Spleen (tissue), 11 donors: Measurements from ENCODE around the gene PTGES2. TPM values are rescaled to one million over a fixed set of nuclear protein-coding genes. Genes with fewer than 3 reads are reported as not detected.
"Not testable (repeated sequence)": the region's sequence is repeated elsewhere in the genome, so short reads cannot be mapped to it uniquely, and the experiment has no call there.

Experiments
- DNase-seq: peaks from one replicate; pipeline ENCODE4 v3.0.0-alpha.2; 2020
- H3K27ac ChIP-seq, 8 donors: fragments of 200-600 bp; sonication (generic) in 7 of 8; 1 replicate in 4 of 8; 2 replicates in 4 of 8; pipeline versions ENCODE4 v1.5.0 to v1.8.0; 2016 to 2021; ENCODE audit warnings: inconsistent platforms in 4 of 8, mild to moderate bottlenecking in 4 of 8, moderate library complexity in 1 of 8
- H3K27me3 ChIP-seq, 7 donors: fragments of 200-600 bp; sonication (generic) in 6 of 7; replicated peaks in 1 of 7; 1 replicate in 4 of 7; 2 replicates in 3 of 7; pipeline versions ENCODE4 v1.5.0 to v1.8.0; 2016 to 2021; ENCODE audit warnings: inconsistent platforms in 3 of 7, mild to moderate bottlenecking in 1 of 7
- H3K36me3 ChIP-seq, 6 donors: fragments of 200-600 bp; sonication (generic) in 5 of 6; 1 replicate in 4 of 6; 2 replicates in 2 of 6; pipeline versions ENCODE4 v1.5.0 to v1.8.0; 2016 to 2021; ENCODE audit warnings: inconsistent platforms in 2 of 6
- H3K4me1 ChIP-seq, 6 donors: fragments of 200-600 bp; sonication (generic) in 5 of 6; 1 replicate in 3 of 6; 2 replicates in 3 of 6; pipeline versions ENCODE4 v1.5.0 to v1.8.0; 2016 to 2021; ENCODE audit warnings: inconsistent platforms in 3 of 6
- H3K4me3 ChIP-seq, 8 donors: fragments of 200-600 bp; sonication (generic) in 7 of 8; 1 replicate in 4 of 8; 2 replicates in 4 of 8; pipeline versions ENCODE4 v1.5.0 to v1.8.0; 2016 to 2021; ENCODE audit warnings: inconsistent platforms in 4 of 8, mild to moderate bottlenecking in 4 of 8, moderate library complexity in 2 of 8
- H3K9me3 ChIP-seq, 8 donors: fragments of 200-600 bp; sonication (generic) in 7 of 8; 1 replicate in 4 of 8; 2 replicates in 4 of 8; pipeline versions ENCODE4 v1.5.0 to v1.8.0; 2016 to 2021; ENCODE audit warnings: inconsistent platforms in 4 of 8
- POLR2A ChIP-seq, 3 donors: fragments of 450-650 bp; IDR thresholded peaks; one replicate each; pipeline ENCODE4 v1.5.1; 2017; ENCODE audit warnings: antibody characterized with exemption in 3 of 3, mild to moderate bottlenecking in 1 of 3
- POLR2AphosphoS5 ChIP-seq, 3 donors: sonication (generic); formaldehyde crosslinking; IDR thresholded peaks; one replicate each; pipeline ENCODE4 v1.5.1; 2017; ENCODE audit warnings: antibody characterized with exemption in 3 of 3
- WGBS, 5 donors: extraction: QIAGEN DNeasy Blood & Tissue Kit in 3 of 5; methylation state at CpG; one replicate each; pipeline versions ENCODE4 v1.1.5 to v1.1.7; 2013 to 2018; 5-methylcytosine and 5-hydroxymethylcytosine counted together
- intact Hi-C: fragments of 100-400 bp; cut with DNase I; formaldehyde crosslinking; loops from one replicate; pipeline ENCODE4 v1.15.0; 2023; ENCODE audit warnings: low total_unique reads
- polyA plus RNA-seq, 3 donors: library from polyadenylated mRNA; stranded (reverse); fragments of 200-250 nt; gene quantifications; one replicate each; pipeline ENCODE4 v1.2.1, GENCODE V29; 2013
- total RNA-seq, 7 donors: library from RNA; depleted of rRNA in 3 of 7; stranded (reverse); fragments of >200 nt in 3 of 7; fragmentation: NEBNext Ultra II Directional in 4 of 7; extraction: Animal tissue kit (Norgen Biotek cat#: 25700) in 4 of 7; gene quantifications; one replicate each; pipeline versions ENCODE4 v1.1.0 to v1.2.1, GENCODE V29; 2016 to 2021
- TF ChIP-seq, protein P1 (sequence below), 11 experiments: fragments of 200-600 bp in 7 of 11; fragments of 450-650 bp in 4 of 11; sonication (generic) in 4 of 11; IDR thresholded peaks in 8 of 11; conservative IDR thresholded peaks in 3 of 11; 1 replicate in 7 of 11; 2 replicates in 4 of 11; pipeline versions ENCODE4 v1.4.0 to v1.8.0; 2016 to 2021; ENCODE audit warnings: antibody characterized with exemption in 11 of 11, inconsistent platforms in 4 of 11, mild to moderate bottlenecking in 1 of 11
- donor health status: healthy with polysubstance abuse.
- donor health status: DM: no; HTN: no; CAD: no; lungs with moderate emphysema.
- donor health status: DM: no; HTN: no; CAD: no.
- donor health status: Bipolar disorder and iron deficiency.
- donor health status: healthy.
- donor health status: DM: no; HTN: no; CAD: no.
- donor health status: DM: yes; HTN: yes; CAD: no.

PTGES2 gene
- total and polyA plus RNA-seq, 10 donors = 45.2 to 71.2 (median 56.5) TPM

- intact Hi-C loops = no loop called here
- no peak overlapping the region for H3K4me3 ChIP-seq
- H3K9me3 ChIP-seq = no peaks in the 10 kb centered on the region
- peak; percentile 73 for DNase-seq
- 92 to 97% (median 94%) methylated on average over 11 to 12 of the region's 12 CpGs for WGBS, 5 donors
- H3K27me3 ChIP-seq = no peaks in the 10 kb centered on the region
- peaks cover 10 to 47% (median 37%) of the 10 kb centered on the region in 6 donors for H3K4me1 ChIP-seq
- H3K27ac ChIP-seq = peak overlapping the region in 1 of 8 donors; percentile 51
- peaks cover 0 to 40% (median 11%) of the 10 kb centered on the region in 6 donors for H3K36me3 ChIP-seq
- TF ChIP-seq POLR2AphosphoS5 (IDR thresholded peaks at IDR 0.05) = no peak
- TF ChIP-seq, protein P1, sequence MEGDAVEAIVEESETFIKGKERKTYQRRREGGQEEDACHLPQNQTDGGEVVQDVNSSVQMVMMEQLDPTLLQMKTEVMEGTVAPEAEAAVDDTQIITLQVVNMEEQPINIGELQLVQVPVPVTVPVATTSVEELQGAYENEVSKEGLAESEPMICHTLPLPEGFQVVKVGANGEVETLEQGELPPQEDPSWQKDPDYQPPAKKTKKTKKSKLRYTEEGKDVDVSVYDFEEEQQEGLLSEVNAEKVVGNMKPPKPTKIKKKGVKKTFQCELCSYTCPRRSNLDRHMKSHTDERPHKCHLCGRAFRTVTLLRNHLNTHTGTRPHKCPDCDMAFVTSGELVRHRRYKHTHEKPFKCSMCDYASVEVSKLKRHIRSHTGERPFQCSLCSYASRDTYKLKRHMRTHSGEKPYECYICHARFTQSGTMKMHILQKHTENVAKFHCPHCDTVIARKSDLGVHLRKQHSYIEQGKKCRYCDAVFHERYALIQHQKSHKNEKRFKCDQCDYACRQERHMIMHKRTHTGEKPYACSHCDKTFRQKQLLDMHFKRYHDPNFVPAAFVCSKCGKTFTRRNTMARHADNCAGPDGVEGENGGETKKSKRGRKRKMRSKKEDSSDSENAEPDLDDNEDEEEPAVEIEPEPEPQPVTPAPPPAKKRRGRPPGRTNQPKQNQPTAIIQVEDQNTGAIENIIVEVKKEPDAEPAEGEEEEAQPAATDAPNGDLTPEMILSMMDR (IDR thresholded peaks at IDR 0.05 in 8 of 11, conservative IDR thresholded peaks at IDR 0.05 in 3 of 11) = no peak
- TF ChIP-seq POLR2A (IDR thresholded peaks at IDR 0.05) = no peak
Observed at GRCh38 chr9:128113526-128114325, 13.8 kb downstream of the PTGES2 start.

DNA sequence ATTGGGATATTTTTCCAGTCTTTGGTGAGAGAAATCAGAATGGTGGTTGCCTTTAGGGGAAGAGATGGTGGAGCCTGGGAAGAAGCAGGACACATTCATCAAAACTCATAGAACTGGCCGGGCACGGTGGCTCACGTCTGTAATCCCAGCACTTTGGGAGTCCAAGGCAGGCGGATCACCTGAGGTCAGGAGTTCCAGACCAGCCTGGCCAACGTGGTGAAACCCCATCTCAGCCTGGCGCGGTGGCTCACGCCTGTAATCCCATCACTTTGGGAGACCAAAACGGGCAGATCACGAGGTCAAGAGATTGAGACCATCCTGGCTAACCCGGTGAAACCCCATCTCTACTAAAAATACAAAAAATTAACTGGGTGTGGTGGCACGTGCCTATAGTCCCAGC is 15.8 kb downstream of the PTGES2 start:
- intact Hi-C loops = not testable (repeated sequence)

GRCh38 chr9:128109050-128109709 is 18.3 kb downstream of the PTGES2 start:
- intact Hi-C loops = no loop called here
- Histone ChIP-seq H3K27me3 (no peaks in the 10 kb centered on the region), H3K27ac (no peak overlapping the region), H3K9me3 (no peaks in the 10 kb centered on the region), H3K36me3 (peaks cover 9 to 74% (median 52%) of the 10 kb centered on the region in 6 donors), H3K4me3 (no peak overlapping the region), H3K4me1 (peaks cover 0 to 31% (median 8%) of the 10 kb centered on the region in 6 donors)
- TF ChIP-seq, protein P1 (IDR thresholded peaks at IDR 0.05 in 8 of 11, conservative IDR thresholded peaks at IDR 0.05 in 3 of 11) = no peak
- TF ChIP-seq POLR2AphosphoS5 (IDR thresholded peaks at IDR 0.05) = peak in 2 of 3 donors; percentile 5 to 42
- no peak for DNase-seq
- 69 to 83% (median 76%) methylated on average over 20 of the region's 20 CpGs for WGBS, 5 donors

More for the DNA sequence above, 15.8 kb downstream of the PTGES2 start:
- H3K27me3 ChIP-seq, H3K27ac ChIP-seq, H3K4me3 ChIP-seq, H3K9me3 ChIP-seq: not testable (repeated sequence)
- 83 to 91% (median 87%) methylated on average over 11 to 12 of the region's 12 CpGs for WGBS, 5 donors
- H3K4me1 ChIP-seq = peaks cover 0 to 38% (median 24%) of the 10 kb centered on the region in 6 donors
- peak; percentile 52 for DNase-seq
- H3K36me3 ChIP-seq = peaks cover 4 to 60% (median 31%) of the 10 kb centered on the region in 6 donors
- peak in 1 of 3 donors; percentile 16 for TF ChIP-seq POLR2AphosphoS5 (IDR thresholded peaks at IDR 0.05)

DNA sequence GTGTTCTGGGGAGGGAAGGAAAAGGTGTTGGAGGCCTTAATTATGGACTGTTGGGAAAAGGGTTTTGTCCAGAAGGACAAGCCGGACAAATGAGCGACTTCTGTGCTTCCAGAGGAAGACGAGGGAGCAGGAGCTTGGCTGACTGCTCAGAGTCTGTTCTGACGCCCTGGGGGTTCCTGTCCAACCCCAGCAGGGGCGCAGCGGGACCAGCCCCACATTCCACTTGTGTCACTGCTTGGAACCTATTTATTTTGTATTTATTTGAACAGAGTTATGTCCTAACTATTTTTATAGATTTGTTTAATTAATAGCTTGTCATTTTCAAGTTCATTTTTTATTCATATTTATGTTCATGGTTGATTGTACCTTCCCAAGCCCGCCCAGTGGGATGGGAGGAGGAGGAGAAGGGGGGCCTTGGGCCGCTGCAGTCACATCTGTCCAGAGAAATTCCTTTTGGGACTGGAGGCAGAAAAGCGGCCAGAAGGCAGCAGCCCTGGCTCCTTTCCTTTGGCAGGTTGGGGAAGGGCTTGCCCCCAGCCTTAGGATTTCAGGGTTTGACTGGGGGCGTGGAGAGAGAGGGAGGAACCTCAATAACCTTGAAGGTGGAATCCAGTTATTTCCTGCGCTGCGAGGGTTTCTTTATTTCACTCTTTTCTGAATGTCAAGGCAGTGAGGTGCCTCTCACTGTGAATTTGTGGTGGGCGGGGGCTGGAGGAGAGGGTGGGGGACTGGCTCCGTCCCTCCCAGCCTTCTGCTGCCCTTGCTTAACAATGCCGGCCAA is 19.1 kb downstream of the PTGES2 start:
- intact Hi-C loops = no loop called here
- DNase-seq = peak; percentile 57
- H3K27ac ChIP-seq = peak overlapping the region in 1 of 8 donors; percentile 25
- H3K27me3 ChIP-seq = no peaks in the 10 kb centered on the region
- H3K36me3 ChIP-seq = peaks cover 9 to 74% (median 56%) of the 10 kb centered on the region in 6 donors
- H3K9me3 ChIP-seq = no peaks in the 10 kb centered on the region
- 84 to 91% (median 87%) methylated on average over 15 of the region's 15 CpGs for WGBS, 5 donors
- no peak for TF ChIP-seq POLR2A (IDR thresholded peaks at IDR 0.05)
- TF ChIP-seq, protein P1 (IDR thresholded peaks at IDR 0.05 in 8 of 11, conservative IDR thresholded peaks at IDR 0.05 in 3 of 11) = no peak
- H3K4me1 ChIP-seq = peaks cover 0 to 38% (median 15%) of the 10 kb centered on the region in 6 donors
- H3K4me3 ChIP-seq = no peak overlapping the region
